ENCODE results near the gene CDK18. TPM values are rescaled to one million over a fixed set of nuclear protein-coding genes. Genes with fewer than 3 reads are reported as not detected.

CDK18 gene
- total RNA-seq, 1 donor from 2014 or later = 23.9 TPM

- no peak for TF ChIP-seq CTCF (IDR thresholded peaks at IDR 0.05; ENCODE audit: unreplicated experiment)
- H3K9me3 Mint-ChIP-seq (ENCODE audit: low read depth) = no peaks in the 10 kb centered on the region
- no peaks in the 10 kb centered on the region for H3K36me3 Mint-ChIP-seq (ENCODE audit: insufficient read depth)
- H3K4me1 Mint-ChIP-seq (ENCODE audit: low read depth) = peaks cover 27% of the 10 kb centered on the region
- DNase-seq (ENCODE audit: low spot score, unreplicated experiment) = no peak
- no peak overlapping the region for H3K27ac Mint-ChIP-seq
- no peak overlapping the region for H3K4me3 Mint-ChIP-seq (ENCODE audit: low read depth)
- H3K27me3 Mint-ChIP-seq = peaks cover 48% of the 10 kb centered on the region
Observed at GRCh38 chr1:205567716-205568115, 63.2 kb downstream of the CDK18 start.

DNA sequence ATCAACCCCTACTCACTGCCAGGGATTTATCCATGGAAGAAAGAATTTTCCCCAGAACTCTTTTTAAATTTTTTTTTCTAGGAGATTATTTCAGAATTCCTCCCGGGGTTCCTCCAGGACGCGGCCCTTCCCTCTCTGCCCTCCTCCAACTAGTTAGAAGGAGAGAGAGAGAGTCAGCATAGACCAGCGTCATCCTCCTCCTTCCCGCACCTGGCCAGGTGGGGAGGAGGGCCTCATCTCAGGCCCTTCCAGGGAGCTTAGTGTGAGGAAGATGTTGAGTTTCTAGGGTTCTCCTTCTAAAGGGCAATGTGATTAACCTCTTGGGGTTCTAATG is 63.6 kb downstream of the CDK18 start:
- peaks cover 49% of the 10 kb centered on the region for H3K27me3 Mint-ChIP-seq
- no peaks in the 10 kb centered on the region for H3K36me3 Mint-ChIP-seq (ENCODE audit: insufficient read depth)
- H3K27ac Mint-ChIP-seq = no peak overlapping the region
- no peaks in the 10 kb centered on the region for H3K9me3 Mint-ChIP-seq (ENCODE audit: low read depth)
- TF ChIP-seq CTCF (IDR thresholded peaks at IDR 0.05; ENCODE audit: unreplicated experiment) = no peak
- H3K4me3 Mint-ChIP-seq (ENCODE audit: low read depth) = peak overlapping the region; percentile 59
- peaks cover 27% of the 10 kb centered on the region for H3K4me1 Mint-ChIP-seq (ENCODE audit: low read depth)
- DNase-seq (ENCODE audit: low spot score, unreplicated experiment) = no peak

GRCh38 chr1:205568469-205569361 is 64.2 kb downstream of the CDK18 start:
- Mint-ChIP-seq H3K36me3 (ENCODE audit: insufficient read depth) (no peaks in the 10 kb centered on the region), H3K9me3 (ENCODE audit: low read depth) (no peaks in the 10 kb centered on the region), H3K27ac (no peak overlapping the region), H3K4me1 (ENCODE audit: low read depth) (peaks cover 27% of the 10 kb centered on the region), H3K4me3 (ENCODE audit: low read depth) (peak overlapping the region; percentile 61), H3K27me3 (peaks cover 49% of the 10 kb centered on the region)
- TF ChIP-seq CTCF (IDR thresholded peaks at IDR 0.05; ENCODE audit: unreplicated experiment) = peak; percentile 20
- no peak for DNase-seq (ENCODE audit: low spot score, unreplicated experiment)

DNA sequence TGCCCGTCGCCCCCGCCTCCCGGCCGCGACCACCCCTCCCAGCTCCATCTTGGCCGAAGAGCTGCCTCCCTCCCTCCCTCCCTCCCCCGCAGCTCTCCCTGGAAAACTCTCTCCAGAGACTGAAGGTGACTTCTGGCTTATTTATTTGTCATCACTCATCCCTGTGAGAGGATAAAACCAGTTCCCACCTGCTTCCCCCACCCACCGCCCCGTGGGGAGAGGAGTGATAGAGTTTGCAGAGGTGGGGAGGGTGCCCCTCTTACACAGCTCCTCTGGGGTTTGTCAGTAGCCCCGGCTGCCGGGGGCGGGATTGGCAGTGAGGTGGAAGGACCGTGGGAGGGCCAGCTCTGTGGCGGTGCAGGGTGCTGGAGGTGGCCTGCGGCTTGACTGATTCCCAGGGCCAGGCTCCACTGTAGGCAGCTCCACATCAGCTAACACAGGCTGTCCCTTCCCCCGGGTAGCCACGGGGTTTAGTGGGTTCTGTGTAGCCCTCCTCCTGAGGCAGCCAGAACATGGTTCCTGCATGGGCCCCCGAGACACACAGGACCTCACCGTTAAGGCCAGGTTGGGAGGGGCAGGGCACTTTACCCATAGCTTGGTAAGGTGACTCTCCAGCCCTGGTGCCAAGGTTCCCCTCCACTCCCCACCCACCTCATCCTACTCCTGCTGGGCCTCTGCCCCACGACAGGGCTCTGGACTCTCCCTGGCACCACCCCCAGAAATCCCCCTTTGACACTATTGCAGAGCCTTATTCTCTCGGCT is 65.1 kb downstream of the CDK18 start:
- peaks cover 25% of the 10 kb centered on the region for H3K4me1 Mint-ChIP-seq (ENCODE audit: low read depth)
- H3K4me3 Mint-ChIP-seq (ENCODE audit: low read depth) = peak overlapping the region; percentile 59
- H3K9me3 Mint-ChIP-seq (ENCODE audit: low read depth) = no peaks in the 10 kb centered on the region
- H3K27ac Mint-ChIP-seq = no peak overlapping the region
- H3K27me3 Mint-ChIP-seq = peaks cover 54% of the 10 kb centered on the region
- no peak for TF ChIP-seq CTCF (IDR thresholded peaks at IDR 0.05; ENCODE audit: unreplicated experiment)
- DNase-seq (ENCODE audit: low spot score, unreplicated experiment) = no peak
- no peaks in the 10 kb centered on the region for H3K36me3 Mint-ChIP-seq (ENCODE audit: insufficient read depth)

- Mint-ChIP-seq H3K9me3 (ENCODE audit: low read depth) (no peaks in the 10 kb centered on the region), H3K27ac (no peak overlapping the region), H3K4me1 (ENCODE audit: low read depth) (peaks cover 24% of the 10 kb centered on the region), H3K4me3 (ENCODE audit: low read depth) (peak overlapping the region; percentile 33), H3K27me3 (peaks cover 54% of the 10 kb centered on the region), H3K36me3 (ENCODE audit: insufficient read depth) (no peaks in the 10 kb centered on the region)
- DNase-seq (ENCODE audit: low spot score, unreplicated experiment) = no peak
- no peak for TF ChIP-seq CTCF (IDR thresholded peaks at IDR 0.05; ENCODE audit: unreplicated experiment)
Observed at GRCh38 chr1:205570173-205570501, 65.7 kb downstream of the CDK18 start.

Measured in progenitor cell of endocrine pancreas (in vitro differentiated cells).